Activated T-helper 1 cell treated with anti-CD3 and anti-CD28 coated beads, Interleukin-2, amount 50 U/mL, for 16 hours (primary cell): Measurements from ENCODE around the gene GPSM1.
A peak's percentile ranks its signal among the peaks of the same experiment; 100 is the strongest.

Experiments
- DNase-seq, 2 donors: peaks; one replicate each; pipeline ENCODE4 v3.0.0-alpha.2; 2020; ENCODE audit warnings: low read depth in 1 of 2, low spot score in 1 of 2

Gene GPSM1

DNA sequence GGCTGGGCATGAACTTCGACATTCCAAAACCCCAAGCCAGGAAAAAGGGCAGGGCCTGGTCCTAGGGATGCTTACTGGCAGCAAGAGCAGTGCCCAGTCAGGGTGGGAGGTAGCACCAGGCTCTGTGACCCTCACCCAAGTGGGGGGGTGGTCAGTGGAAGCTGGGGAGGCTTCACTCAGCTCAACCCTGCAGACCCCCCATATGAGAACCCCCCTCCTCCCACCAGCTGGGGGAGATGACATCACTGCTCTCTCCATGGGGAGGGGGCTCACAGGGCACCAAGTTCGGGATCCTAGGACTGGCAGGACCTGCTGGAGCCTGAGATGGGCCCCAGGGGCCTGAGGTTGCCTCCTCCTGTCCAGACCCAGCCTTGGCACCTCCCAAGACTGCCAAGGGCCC, 31.5 kb downstream of the GPSM1 start:
- no peak for DNase-seq

- DNase-seq = no peak
Measured at GRCh38 chr9:136359774-136360718, 32.7 kb downstream of the GPSM1 start.

DNA sequence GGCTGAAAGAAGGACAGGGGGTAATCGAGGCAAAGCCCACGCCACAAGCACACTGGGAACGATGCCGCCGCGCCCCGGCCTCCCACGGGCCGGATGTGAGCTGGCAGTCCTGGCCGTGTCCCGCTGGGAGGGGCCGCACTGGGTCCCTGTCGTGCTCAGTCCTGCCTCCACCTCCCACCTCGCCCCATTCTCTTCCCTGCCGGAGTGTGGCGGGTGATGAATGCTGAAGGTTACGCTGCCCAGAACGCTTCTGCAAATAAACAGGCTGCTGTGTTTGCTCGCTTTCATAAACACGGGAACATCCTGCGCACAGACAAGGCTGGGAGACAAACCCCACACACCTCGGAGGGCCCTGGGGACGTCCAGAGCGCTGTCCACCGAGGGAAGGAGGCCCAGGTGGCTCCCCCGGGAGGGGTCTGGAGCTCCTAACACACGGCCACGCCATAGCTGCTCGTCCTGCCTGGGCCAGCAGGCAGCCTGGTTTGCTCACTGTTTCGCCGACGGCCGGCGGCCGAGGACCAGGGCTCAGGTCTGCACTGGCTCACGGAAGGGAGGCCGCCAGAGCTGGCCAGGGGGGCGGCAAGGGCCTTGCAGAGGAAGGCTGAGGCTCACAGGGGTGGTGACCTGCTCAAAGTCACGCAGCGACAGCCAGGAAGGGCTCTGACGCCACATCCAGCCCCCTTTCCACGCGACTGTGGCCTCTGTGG, 33.9 kb downstream of the GPSM1 start:
- no peak for DNase-seq

- no peak for DNase-seq
Measured at GRCh38 chr9:136361754-136362449, 34.6 kb downstream of the GPSM1 start.

DNA sequence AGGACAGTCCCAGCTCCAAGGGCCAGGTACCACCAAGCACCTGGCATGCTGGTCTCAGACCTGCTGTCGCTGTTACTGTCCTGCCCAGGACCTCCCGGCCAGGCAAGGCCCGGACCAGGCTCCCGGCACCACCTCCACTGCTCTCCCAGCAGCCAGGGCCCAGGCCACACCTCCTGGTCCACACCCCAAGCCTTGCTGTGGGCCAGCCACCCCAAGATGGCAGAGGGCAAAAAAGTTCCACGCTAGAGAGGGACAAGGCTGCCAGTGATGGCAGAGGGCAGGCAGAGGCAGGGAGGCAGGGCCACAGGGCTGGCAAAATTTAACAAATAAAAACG, 35.1 kb downstream of the GPSM1 start:
- no peak for DNase-seq

DNA sequence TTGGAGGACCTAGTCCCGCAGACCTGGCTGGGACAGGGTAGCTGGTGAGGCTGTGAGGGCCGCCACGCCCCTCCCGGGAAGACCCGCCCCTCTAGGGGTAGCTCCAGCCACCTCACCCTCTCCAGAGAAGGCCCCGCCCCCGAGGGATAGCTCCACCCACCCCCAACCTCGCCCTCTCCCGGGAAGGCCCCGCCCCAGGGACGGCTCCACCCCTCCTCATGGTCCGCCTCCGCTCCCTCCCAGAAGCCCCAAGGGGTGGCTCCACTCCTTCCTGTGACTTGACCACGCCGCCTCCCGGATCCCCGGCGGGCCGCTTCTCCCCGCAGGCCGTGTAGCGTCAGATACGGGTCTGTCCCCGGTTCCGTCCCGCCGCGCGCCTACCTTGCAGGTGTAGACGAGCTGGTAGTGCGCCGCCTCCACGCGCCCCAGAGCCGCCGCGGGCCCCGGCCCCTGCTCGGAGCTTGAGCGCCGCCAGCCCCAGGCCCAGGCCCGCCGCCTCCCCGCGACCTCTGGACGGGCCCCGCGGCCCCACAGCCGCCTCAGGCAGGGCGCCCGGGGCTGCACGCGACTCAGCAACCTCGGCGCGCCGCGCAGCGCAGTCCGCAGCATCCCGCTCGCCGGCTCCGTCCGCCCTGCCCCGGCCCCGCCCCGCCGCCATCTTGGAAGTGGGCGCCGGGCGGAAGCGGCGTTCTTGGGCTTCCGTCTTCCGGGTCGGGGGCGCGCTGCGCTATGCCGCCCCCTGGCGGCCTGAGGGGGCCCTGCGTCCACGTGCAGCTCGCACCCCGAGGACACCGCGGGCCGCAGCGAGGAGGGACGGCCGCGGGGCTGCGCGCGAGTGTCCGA, 36.0 kb downstream of the GPSM1 start, which contains the start of gene DNLZ:
Gene DNLZ (minus strand): TSS at position 639 of the 843 bp plus-strand sequence. CDS start 30 bp downstream, at position 609.
- DNase-seq = peak; percentile 85 to 87

DNA sequence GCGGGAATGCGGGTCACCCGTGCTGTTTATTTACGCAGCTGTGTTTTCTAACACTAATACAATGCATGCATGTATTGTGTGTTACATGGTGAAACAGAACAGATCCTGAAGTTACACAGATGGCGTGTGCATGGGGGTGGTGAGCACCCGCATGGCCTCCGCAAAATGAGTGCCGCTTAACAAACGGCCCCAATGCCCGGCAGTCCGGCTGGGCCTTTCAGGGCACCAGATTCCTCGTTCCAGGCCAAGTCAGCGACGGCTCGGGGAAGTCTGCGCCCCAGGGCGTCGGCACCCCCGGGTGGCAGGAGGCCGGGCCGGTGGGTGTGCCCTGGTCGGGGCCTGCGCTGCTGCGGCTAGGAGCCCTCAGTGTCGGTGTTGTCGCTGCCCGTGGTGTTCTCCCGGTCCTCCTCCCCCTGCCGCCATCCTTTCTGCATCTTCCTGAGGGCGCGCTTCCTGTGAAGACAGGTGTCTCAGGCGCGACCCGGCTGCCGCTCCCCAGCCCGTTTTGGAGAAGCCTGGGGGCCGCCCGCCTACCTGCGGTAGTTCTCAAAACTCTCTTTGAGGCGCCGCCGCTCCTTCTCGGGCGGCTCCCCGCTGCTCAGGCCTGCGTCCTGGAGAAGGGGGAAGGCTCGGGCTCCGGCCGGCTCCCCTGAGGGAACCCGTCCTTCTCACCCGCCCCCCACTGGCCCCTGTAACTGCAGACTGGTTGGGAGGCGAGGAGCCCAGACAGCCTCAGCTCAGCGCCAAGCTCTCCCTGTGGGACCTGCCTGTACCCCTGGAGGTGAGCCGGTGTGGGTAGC, 36.8 kb downstream of the GPSM1 start:
- no peak for DNase-seq

DNA sequence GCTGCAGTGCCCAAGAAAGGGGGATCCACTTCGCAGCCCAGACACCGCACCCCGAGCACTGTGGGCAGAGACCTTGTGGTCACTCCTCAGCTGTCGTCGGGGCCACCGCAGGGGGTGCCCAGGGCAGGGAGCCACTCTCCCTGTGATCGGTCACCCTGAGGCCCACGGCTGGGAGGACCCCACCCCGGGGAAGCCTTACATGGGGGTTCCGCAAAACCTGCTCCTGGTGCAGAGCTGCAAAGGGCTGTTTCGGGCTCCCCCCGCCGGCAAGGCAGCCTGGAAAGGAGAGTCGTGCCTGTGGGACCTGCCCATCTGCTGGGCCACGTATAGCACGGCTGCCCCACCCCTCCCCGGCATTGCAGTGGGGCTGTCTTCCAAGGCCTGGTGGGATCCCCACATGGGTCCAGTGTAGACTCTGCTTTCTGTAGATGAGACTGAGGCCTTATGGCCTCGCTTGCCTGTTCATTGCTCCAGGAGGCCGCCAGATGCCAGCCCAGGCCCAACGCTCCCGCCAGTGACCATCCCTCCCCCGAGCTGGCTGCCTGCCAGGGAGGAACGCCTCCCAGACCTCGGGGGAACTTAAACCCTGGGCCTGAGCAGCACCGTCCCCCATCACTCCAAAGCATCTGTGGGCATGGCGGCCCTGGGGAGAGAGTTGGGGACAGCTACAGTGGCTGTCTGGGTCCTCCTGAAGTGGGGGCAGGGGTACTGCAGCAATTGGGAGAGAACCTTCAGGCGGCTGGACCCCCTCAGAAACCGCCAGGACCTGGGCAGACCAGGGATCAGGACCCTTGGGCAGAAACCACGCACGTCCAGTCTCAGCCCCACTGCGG, 37.8 kb downstream of the GPSM1 start:
- DNase-seq = no peak

- no peak for DNase-seq
Measured at GRCh38 chr9:136365775-136366222, 38.5 kb downstream of the GPSM1 start.

- DNase-seq = no peak
Measured at GRCh38 chr9:136366826-136367225, 39.5 kb downstream of the GPSM1 start.

DNA sequence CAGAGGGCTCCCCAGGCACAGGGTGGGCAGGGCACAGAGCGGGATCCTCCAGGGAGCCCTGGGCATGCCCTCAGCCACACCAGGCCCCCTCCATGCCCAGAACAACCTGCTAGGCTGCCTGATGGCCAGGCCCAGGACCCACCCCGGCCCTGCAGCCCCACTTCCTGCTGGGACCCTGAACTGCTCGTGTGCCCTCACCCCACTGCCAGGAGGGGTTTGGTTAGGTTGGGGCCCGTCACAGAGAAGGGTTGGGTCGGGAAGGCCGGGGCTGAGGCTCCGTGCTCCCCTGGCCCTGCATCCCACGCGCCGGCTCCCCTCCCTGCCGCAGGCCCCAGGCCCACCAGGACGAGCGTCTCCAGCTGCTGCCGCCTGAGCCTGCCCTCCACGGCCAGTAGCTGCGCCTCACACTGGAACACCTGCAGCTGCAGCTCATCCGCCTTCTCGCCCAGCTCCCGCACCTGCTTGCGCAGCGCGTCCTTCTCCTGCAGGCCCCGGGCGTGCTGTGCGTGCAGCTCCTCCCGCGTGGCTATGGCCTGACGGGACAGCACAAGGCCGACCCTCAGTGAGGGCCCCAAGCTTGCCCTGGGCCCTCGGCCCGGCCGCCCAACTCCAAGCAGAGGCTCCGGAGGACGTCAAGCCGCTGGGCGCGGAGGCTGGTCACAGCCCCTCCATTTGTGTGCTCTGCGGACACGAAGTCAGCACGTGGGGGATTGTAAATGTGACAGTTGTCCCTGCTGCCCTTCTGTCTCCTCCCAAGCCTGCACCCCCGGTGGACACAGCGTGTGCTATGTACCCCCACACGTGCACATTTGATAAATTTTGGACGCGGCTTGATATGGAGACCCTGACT, 40.2 kb downstream of the GPSM1 start:
- DNase-seq = no peak

DNA sequence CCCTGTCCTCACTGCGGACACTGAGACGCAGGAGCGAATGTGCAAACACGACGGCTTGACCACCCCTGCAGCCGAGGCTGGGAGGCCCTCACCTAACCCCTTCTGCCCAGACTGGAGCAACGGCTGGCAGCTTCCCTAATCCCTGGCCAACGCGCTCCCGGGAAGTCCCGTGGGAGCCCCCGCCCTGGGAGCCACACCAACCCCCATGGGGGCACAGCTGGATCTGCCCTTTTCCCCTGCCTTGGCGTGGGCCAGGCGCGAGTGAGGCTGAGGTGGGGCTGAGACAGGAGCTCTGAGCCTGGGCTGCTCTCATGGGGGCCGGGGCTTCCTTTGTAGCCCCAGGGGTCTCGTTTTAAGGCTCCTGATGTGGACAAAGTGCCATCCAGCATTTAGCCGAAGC, 40.9 kb downstream of the GPSM1 start:
- DNase-seq = no peak

DNA sequence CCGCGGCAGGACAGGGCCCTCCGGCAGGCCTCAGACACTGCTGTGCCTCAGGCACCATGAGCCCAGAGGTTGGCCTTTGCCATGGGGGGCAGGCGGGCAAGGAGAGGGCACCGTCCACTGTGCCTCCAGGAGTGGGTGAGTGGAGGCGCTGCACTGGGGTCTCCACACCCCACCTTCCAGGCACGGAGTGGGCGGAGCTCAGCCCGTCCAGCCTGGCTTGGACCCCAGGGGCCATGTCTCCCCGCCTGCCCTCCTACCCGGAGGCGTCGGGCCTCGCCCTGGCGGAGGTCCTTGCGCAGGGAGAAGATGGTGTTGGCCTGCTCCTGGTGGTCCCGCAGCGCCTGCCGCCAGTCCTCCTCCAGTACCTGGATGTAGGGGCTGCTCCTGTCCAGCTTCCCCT, 42.7 kb downstream of the GPSM1 start:
- DNase-seq = no peak

DNA sequence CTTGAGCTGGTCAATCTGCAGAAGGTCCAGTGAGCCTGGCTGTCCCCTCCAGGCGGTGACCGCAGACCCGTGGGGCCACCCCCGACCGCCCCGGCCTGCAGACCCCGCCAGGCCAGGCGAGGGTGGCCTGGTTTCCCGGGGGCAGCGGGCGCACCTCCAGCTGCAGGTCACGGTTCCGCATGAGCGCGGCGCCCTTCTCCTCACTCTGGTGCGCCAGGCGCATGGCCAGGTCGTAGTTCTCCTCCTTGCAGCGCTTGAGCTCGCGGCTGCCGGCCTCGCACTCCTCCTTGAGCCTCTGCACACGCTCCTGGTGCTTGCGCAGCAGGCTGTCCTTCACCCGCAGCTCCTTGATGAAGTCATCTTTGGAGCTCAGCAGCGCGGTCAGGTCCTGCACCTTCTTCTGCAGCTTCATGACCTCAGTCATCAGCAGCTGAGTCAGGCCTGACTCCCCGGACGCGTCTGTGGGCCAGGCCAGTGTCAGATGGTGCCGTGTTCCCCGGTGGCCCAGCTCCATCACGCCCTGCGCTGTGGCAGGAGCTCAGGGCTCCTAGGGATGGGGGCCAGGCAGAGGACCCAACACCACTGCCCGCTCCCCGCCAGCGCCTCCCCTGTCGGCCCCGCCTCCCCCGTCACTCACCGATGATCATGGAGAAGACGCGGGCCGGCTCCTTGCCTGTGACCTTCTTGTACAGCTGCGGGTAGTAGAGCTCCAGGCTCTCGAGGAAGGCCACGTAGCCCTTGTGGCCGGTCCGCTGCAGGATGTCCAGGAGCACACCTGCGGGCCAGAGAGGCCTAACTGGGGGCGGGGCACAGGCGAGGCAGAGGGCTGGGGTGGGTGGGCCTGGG, 43.6 kb downstream of the GPSM1 start:
- no peak for DNase-seq

GRCh38 chr9:136371533-136371880, 44.2 kb downstream of the GPSM1 start:
- DNase-seq = no peak

GRCh38 chr9:136372006-136372405, 44.7 kb downstream of the GPSM1 start:
- DNase-seq = no peak

DNA sequence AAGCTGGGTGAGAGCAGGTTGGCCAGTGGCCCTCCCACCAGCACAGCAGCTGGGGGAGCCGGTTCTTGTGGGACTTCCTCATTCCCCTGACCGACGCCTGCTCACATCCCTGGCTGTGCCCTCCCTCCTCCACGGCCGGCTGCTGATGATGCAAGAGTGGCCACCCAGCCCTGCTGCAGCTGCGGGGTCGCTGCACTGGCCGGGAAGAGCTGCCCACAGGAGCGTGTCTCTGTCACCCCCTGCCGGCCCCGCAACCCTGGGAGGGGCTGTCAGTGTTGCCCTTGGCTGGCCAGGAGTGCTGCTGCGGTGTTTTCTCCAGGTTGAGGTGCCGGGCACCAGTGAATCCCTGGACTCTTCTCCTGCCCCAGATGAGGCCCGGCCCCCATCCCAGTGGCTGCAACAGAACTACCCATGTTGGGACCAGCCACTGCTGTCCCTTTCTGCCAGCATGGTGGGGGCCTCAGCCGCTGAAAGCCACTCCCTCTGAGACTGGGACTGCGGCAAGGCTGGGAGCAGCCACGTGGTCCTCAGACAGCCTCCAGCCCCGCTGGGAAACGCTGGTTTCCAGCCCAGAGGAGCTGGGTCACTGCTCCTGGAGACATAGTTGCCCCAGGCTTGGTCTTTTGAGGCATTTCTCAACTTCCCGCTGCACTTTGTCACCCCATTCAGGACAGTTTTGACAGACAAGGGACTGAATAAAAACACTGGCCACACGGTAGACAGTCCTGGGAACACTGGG, 45.4 kb downstream of the GPSM1 start:
- DNase-seq = no peak
